Measurements from ENCODE around the gene CEP104. TPM values are rescaled to one million over a fixed set of nuclear protein-coding genes. Genes with fewer than 3 reads are reported as not detected.

The CEP104 gene
- total RNA-seq, 1 experiment from 2014 or later, result 47.7 TPM

DNA sequence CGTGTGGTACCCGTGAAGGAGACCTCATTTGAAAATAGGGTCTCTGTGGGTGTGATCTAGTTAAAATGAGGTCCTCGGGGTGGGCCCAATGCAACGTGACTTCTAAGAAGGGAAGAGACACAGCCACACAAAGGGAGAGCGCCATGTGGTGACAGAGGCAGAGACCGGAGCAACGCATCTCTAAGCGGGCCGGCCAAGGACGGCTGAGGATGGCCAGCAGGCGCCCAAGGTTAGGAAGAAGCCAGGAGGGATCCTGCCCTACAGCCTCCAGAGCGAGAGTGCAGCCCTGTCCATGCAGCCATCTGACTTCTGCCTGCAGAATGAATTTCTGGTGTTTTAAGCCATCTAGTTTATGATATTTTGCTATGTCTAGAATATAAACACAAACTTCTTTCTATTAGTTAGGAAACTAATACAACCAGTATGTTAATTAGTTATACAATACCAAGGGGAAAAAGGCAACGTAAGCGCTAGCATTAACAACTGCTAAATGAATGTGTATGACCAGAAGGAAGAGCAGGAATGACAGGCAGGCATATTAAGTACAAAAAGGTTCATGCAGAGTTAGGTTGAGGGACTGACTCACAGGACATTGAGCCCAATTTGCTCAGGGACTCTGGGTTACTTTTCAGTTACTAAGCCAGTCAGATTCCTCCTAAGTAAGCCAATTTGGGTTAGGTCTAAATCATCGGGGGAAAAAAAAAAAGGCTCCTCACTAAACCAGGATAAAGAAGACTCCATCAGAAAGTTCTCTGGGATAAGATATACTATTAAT lies 4.1 kb downstream of the CEP104 start:
- no peaks in the 10 kb centered on the region for H3K9me2 ChIP-seq (ENCODE audit: insufficient read depth)
- H4K20me1 ChIP-seq (ENCODE audit: insufficient read depth), result peaks cover 21% of the 10 kb centered on the region
- no peaks in the 10 kb centered on the region for H3F3A ChIP-seq (ENCODE audit: insufficient read depth, low read depth)
- no peak overlapping the region for H3K4me3 ChIP-seq
- ChIA-PET POLR2A (ENCODE audit: unreplicated experiment) (no interaction called here), CTCF (no interaction called here)
- H2AFZ ChIP-seq, result no peak overlapping the region
- no peaks in the 10 kb centered on the region; the same call in 1 of the 2 replicates for H3K36me3 ChIP-seq (ENCODE audit: low read depth)
- H3K4me2 ChIP-seq, result no peak overlapping the region
- H3K27me3 ChIP-seq (ENCODE audit: insufficient read depth, low read depth), result no peaks in the 10 kb centered on the region
- H3K79me2 ChIP-seq (ENCODE audit: low read depth), result peaks cover 32% of the 10 kb centered on the region
- H3K4me1 ChIP-seq (replicated peaks; ENCODE audit: insufficient read depth), result peaks cover 9% of the 10 kb centered on the region
- no peak for TF ChIP-seq EZH2 (IDR thresholded peaks at IDR 0.05; ENCODE audit: low read depth)
- TF ChIP-seq, protein P1, sequence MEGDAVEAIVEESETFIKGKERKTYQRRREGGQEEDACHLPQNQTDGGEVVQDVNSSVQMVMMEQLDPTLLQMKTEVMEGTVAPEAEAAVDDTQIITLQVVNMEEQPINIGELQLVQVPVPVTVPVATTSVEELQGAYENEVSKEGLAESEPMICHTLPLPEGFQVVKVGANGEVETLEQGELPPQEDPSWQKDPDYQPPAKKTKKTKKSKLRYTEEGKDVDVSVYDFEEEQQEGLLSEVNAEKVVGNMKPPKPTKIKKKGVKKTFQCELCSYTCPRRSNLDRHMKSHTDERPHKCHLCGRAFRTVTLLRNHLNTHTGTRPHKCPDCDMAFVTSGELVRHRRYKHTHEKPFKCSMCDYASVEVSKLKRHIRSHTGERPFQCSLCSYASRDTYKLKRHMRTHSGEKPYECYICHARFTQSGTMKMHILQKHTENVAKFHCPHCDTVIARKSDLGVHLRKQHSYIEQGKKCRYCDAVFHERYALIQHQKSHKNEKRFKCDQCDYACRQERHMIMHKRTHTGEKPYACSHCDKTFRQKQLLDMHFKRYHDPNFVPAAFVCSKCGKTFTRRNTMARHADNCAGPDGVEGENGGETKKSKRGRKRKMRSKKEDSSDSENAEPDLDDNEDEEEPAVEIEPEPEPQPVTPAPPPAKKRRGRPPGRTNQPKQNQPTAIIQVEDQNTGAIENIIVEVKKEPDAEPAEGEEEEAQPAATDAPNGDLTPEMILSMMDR (conservative IDR thresholded peaks at IDR 0.05), result no peak
- H3K27ac ChIP-seq, result no peak overlapping the region
- DNase-seq, result no peak
- intact Hi-C loops (cut with micrococcal nuclease; ENCODE audit: unreplicated experiment), result no loop called here
- BruUV-seq (replicated peaks), result no TSS peak
- H3K9me3 ChIP-seq (ENCODE audit: insufficient read depth, low read depth), result no peaks in the 10 kb centered on the region

DNA sequence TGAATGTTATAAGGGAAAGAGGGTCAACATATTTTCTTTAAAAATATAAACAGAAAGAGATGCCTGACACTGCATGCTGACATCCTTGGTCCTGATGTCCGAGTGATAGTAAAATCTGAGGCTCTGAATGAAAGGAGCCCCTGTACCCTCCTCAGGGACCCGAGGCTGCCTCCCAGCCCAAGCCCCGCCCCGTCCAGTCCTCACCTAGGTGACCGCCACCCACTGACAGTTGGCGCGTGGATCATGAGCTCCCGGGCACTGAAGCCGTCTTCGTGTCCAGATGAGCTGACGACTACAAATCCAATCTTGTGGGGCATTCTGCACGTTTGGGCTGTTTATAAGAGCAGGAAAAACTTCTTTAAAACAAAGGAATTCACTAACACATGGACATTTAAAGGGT lies 4.9 kb downstream of the CEP104 start:
- POLR2A ChIA-PET (ENCODE audit: unreplicated experiment), result no interaction called here
- Histone ChIP-seq H3K4me1 (replicated peaks; ENCODE audit: insufficient read depth) (peaks cover 8% of the 10 kb centered on the region), H2AFZ (no peak overlapping the region), H3K4me2 (no peak overlapping the region), H3K27me3 (ENCODE audit: insufficient read depth, low read depth) (no peaks in the 10 kb centered on the region), H3K36me3 (ENCODE audit: low read depth) (no peaks in the 10 kb centered on the region; the same call in 1 of the 2 replicates), H3K9me3 (ENCODE audit: insufficient read depth, low read depth) (no peaks in the 10 kb centered on the region), H3K4me3 (no peak overlapping the region), H4K20me1 (ENCODE audit: insufficient read depth) (peaks cover 21% of the 10 kb centered on the region), H3K79me2 (ENCODE audit: low read depth) (peaks cover 31% of the 10 kb centered on the region), H3F3A (ENCODE audit: insufficient read depth, low read depth) (no peaks in the 10 kb centered on the region), H3K27ac (no peak overlapping the region), H3K9me2 (ENCODE audit: insufficient read depth) (no peaks in the 10 kb centered on the region)
- intact Hi-C loops (cut with micrococcal nuclease; ENCODE audit: unreplicated experiment), result no loop called here
- DNase-seq, result no peak
- TF ChIP-seq, protein P1 (conservative IDR thresholded peaks at IDR 0.05), result no peak
- TF ChIP-seq EZH2 (IDR thresholded peaks at IDR 0.05; ENCODE audit: low read depth), result no peak
- BruUV-seq (replicated peaks), result no TSS peak
- CTCF ChIA-PET, result no interaction called here

DNA sequence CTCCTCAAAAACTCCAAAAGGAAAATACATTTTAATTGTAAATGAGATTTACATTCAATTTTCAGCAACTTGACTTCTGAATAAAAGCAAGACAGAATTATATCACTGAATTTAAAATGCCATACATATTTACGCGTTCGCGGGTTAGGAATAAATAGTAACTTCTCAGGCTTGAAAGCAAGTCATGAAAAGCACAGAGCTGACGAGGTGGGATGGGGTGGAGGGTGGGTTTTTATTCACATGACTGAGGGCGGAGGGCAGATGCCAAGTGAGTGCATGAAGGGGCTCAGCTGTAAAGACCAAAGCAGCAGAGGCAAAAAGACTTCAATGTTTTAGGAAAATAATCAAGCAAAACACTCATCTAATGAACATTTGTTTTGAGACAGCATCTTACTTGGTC lies 5.7 kb downstream of the CEP104 start:
- Histone ChIP-seq H3K27me3 (ENCODE audit: insufficient read depth, low read depth) (no peaks in the 10 kb centered on the region), H3K9me2 (ENCODE audit: insufficient read depth) (no peaks in the 10 kb centered on the region), H3K4me1 (replicated peaks; ENCODE audit: insufficient read depth) (peaks cover 8% of the 10 kb centered on the region), H2AFZ (no peak overlapping the region), H3F3A (ENCODE audit: insufficient read depth, low read depth) (no peaks in the 10 kb centered on the region), H3K36me3 (ENCODE audit: low read depth) (no peaks in the 10 kb centered on the region; the same call in 1 of the 2 replicates), H3K9me3 (ENCODE audit: insufficient read depth, low read depth) (no peaks in the 10 kb centered on the region), H3K79me2 (ENCODE audit: low read depth) (peaks cover 29% of the 10 kb centered on the region), H3K4me3 (no peak overlapping the region), H4K20me1 (ENCODE audit: insufficient read depth) (peaks cover 21% of the 10 kb centered on the region), H3K27ac (no peak overlapping the region), H3K4me2 (no peak overlapping the region)
- ChIA-PET CTCF (no interaction called here), POLR2A (ENCODE audit: unreplicated experiment) (no interaction called here)
- TF ChIP-seq, protein P1 (conservative IDR thresholded peaks at IDR 0.05), result no peak
- TF ChIP-seq EZH2 (IDR thresholded peaks at IDR 0.05; ENCODE audit: low read depth), result no peak
- no TSS peak for BruUV-seq (replicated peaks)
- intact Hi-C loops (cut with micrococcal nuclease; ENCODE audit: unreplicated experiment), result no loop called here
- no peak for DNase-seq

Data from PC-9 (cell line).